PC-9 (cell line): ENCODE results near the gene NUP214.

Experiments used
- EZH2 ChIP-seq: fragments of 200-600 bp; sonication (generic); IDR thresholded peaks from 2 replicates; pipeline ENCODE4 v1.8.0; 2017; ENCODE audit warnings: antibody characterized with exemption, low read depth
- TF ChIP-seq, protein P1 (sequence below): fragments of 200-600 bp; sonication (generic); conservative IDR thresholded peaks from 2 replicates; pipeline ENCODE4 v1.6.1; 2017; ENCODE audit warnings: mixed run types, antibody characterized with exemption, mild to moderate bottlenecking, moderate library complexity

DNA sequence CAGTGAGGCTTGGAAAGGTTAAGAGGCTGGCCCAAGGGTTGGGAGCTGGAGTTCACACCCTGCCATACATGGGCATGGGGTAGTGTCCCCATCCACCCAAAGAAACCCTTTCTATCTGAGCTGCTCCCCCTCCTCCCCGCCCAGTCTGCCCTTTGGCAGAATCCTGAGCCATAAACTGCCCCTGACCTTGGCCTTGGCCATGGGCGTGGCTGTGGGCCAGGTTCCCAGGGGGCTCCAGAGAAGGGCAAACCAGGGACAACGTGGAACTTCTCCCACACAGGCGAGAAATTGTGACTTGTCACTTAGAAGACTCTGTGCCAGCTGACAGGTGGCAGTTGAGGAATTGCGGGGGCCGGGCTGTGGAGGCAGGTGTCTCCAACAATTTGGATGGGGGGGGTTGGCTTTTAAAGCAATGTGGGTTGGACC is 146.1 kb downstream of the NUP214 start:
- TF ChIP-seq, protein P1, sequence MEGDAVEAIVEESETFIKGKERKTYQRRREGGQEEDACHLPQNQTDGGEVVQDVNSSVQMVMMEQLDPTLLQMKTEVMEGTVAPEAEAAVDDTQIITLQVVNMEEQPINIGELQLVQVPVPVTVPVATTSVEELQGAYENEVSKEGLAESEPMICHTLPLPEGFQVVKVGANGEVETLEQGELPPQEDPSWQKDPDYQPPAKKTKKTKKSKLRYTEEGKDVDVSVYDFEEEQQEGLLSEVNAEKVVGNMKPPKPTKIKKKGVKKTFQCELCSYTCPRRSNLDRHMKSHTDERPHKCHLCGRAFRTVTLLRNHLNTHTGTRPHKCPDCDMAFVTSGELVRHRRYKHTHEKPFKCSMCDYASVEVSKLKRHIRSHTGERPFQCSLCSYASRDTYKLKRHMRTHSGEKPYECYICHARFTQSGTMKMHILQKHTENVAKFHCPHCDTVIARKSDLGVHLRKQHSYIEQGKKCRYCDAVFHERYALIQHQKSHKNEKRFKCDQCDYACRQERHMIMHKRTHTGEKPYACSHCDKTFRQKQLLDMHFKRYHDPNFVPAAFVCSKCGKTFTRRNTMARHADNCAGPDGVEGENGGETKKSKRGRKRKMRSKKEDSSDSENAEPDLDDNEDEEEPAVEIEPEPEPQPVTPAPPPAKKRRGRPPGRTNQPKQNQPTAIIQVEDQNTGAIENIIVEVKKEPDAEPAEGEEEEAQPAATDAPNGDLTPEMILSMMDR, result no peak
- no peak for TF ChIP-seq EZH2
